Tibial nerve (tissue), 3 donors: ENCODE data around the gene ZDHHC18.

Experiments used
- POLR2A ChIP-seq, 2 donors: fragments of 450-650 bp; IDR thresholded peaks; one replicate each; pipeline ENCODE4 v1.6.1; 2017; ENCODE audit warnings: antibody characterized with exemption in 2 of 2, mild to moderate bottlenecking in 2 of 2, moderate library complexity in 2 of 2
- TF ChIP-seq, protein P1 (sequence below), 5 experiments: fragments of 200-600 bp in 3 of 5; fragments of 450-650 bp in 2 of 5; sonication (generic) in 3 of 5; IDR thresholded peaks; one replicate each; pipeline ENCODE4 v1.5.1; 2016 to 2019; ENCODE audit warnings: antibody characterized with exemption in 5 of 5, mild to moderate bottlenecking in 3 of 5, moderate library complexity in 2 of 5

DNA sequence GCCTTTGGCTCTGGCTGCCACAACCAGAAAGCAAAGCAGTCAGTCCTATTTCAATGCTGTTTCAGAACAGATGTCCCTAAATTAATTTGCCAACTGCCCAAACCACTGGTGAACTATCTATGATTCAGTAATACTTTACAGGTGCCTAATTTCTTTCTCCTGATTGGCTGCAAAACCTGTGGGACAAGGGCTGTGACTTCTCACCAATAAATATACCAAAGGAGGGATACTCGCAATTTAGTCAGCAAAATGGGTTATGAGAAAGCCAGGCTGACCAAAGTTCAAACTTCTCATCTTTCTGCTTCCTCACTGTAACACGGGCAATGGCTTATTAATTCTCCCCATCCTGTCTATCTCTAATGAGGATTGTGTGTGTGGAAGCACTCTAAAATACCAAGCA is 50.8 kb downstream of the ZDHHC18 start:
- TF ChIP-seq, protein P1, sequence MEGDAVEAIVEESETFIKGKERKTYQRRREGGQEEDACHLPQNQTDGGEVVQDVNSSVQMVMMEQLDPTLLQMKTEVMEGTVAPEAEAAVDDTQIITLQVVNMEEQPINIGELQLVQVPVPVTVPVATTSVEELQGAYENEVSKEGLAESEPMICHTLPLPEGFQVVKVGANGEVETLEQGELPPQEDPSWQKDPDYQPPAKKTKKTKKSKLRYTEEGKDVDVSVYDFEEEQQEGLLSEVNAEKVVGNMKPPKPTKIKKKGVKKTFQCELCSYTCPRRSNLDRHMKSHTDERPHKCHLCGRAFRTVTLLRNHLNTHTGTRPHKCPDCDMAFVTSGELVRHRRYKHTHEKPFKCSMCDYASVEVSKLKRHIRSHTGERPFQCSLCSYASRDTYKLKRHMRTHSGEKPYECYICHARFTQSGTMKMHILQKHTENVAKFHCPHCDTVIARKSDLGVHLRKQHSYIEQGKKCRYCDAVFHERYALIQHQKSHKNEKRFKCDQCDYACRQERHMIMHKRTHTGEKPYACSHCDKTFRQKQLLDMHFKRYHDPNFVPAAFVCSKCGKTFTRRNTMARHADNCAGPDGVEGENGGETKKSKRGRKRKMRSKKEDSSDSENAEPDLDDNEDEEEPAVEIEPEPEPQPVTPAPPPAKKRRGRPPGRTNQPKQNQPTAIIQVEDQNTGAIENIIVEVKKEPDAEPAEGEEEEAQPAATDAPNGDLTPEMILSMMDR (IDR thresholded peaks at IDR 0.05), result no peak
- TF ChIP-seq POLR2A (IDR thresholded peaks at IDR 0.05), result no peak
